ENCODE measurements around the gene CFAP77.

DNA sequence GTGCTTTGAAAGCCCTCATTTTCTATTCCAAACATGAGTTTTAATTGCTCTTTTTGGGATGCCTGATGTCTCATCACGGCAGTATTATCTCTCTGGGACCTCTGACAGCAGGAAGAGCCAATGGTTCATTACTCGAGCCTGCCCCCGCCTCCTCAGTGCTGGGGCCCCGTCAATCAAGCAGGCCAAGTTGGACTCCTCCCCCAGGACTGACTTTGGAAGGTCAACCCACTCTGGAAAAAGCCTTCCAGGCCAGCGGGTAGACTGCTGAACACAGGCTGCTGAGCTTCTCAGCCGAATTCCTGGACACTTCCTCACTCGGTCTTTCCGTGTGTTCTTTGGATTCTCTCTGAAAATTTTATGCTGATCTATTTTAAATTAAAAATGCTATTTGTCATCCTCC is 162.9 kb downstream of the CFAP77 start:
- TF ChIP-seq POLR2A (IDR thresholded peaks at IDR 0.05) (no peak), POLR2AphosphoS5 (IDR thresholded peaks at IDR 0.05) (no peak), EP300 (IDR thresholded peaks at IDR 0.05) (no peak)
- TF ChIP-seq, protein P1, sequence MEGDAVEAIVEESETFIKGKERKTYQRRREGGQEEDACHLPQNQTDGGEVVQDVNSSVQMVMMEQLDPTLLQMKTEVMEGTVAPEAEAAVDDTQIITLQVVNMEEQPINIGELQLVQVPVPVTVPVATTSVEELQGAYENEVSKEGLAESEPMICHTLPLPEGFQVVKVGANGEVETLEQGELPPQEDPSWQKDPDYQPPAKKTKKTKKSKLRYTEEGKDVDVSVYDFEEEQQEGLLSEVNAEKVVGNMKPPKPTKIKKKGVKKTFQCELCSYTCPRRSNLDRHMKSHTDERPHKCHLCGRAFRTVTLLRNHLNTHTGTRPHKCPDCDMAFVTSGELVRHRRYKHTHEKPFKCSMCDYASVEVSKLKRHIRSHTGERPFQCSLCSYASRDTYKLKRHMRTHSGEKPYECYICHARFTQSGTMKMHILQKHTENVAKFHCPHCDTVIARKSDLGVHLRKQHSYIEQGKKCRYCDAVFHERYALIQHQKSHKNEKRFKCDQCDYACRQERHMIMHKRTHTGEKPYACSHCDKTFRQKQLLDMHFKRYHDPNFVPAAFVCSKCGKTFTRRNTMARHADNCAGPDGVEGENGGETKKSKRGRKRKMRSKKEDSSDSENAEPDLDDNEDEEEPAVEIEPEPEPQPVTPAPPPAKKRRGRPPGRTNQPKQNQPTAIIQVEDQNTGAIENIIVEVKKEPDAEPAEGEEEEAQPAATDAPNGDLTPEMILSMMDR (IDR thresholded peaks at IDR 0.05), result no peak

Data from sigmoid colon (tissue), 4 donors.